Spleen (tissue), 11 donors: Measurements from ENCODE around the gene ZNF552. TPM values are rescaled to one million over a fixed set of nuclear protein-coding genes. Genes with fewer than 3 reads are reported as not detected.

Experiments
- DNase-seq: peaks from one replicate; pipeline ENCODE4 v3.0.0-alpha.2; 2020
- H3K27ac ChIP-seq, 8 donors: fragments of 200-600 bp; sonication (generic) in 7 of 8; 1 replicate in 4 of 8; 2 replicates in 4 of 8; pipeline versions ENCODE4 v1.5.0 to v1.8.0; 2016 to 2021; ENCODE audit warnings: inconsistent platforms in 4 of 8, mild to moderate bottlenecking in 4 of 8, moderate library complexity in 1 of 8
- H3K27me3 ChIP-seq, 7 donors: fragments of 200-600 bp; sonication (generic) in 6 of 7; replicated peaks in 1 of 7; 1 replicate in 4 of 7; 2 replicates in 3 of 7; pipeline versions ENCODE4 v1.5.0 to v1.8.0; 2016 to 2021; ENCODE audit warnings: inconsistent platforms in 3 of 7, mild to moderate bottlenecking in 1 of 7
- H3K36me3 ChIP-seq, 6 donors: fragments of 200-600 bp; sonication (generic) in 5 of 6; 1 replicate in 4 of 6; 2 replicates in 2 of 6; pipeline versions ENCODE4 v1.5.0 to v1.8.0; 2016 to 2021; ENCODE audit warnings: inconsistent platforms in 2 of 6
- H3K4me1 ChIP-seq, 6 donors: fragments of 200-600 bp; sonication (generic) in 5 of 6; 1 replicate in 3 of 6; 2 replicates in 3 of 6; pipeline versions ENCODE4 v1.5.0 to v1.8.0; 2016 to 2021; ENCODE audit warnings: inconsistent platforms in 3 of 6
- H3K4me3 ChIP-seq, 8 donors: fragments of 200-600 bp; sonication (generic) in 7 of 8; 1 replicate in 4 of 8; 2 replicates in 4 of 8; pipeline versions ENCODE4 v1.5.0 to v1.8.0; 2016 to 2021; ENCODE audit warnings: inconsistent platforms in 4 of 8, mild to moderate bottlenecking in 4 of 8, moderate library complexity in 2 of 8
- H3K9me3 ChIP-seq, 8 donors: fragments of 200-600 bp; sonication (generic) in 7 of 8; 1 replicate in 4 of 8; 2 replicates in 4 of 8; pipeline versions ENCODE4 v1.5.0 to v1.8.0; 2016 to 2021; ENCODE audit warnings: inconsistent platforms in 4 of 8
- POLR2A ChIP-seq, 3 donors: fragments of 450-650 bp; IDR thresholded peaks; one replicate each; pipeline ENCODE4 v1.5.1; 2017; ENCODE audit warnings: antibody characterized with exemption in 3 of 3, mild to moderate bottlenecking in 1 of 3
- POLR2AphosphoS5 ChIP-seq, 3 donors: sonication (generic); formaldehyde crosslinking; IDR thresholded peaks; one replicate each; pipeline ENCODE4 v1.5.1; 2017; ENCODE audit warnings: antibody characterized with exemption in 3 of 3
- WGBS, 5 donors: extraction: QIAGEN DNeasy Blood & Tissue Kit in 3 of 5; methylation state at CpG; one replicate each; pipeline versions ENCODE4 v1.1.5 to v1.1.7; 2013 to 2018; 5-methylcytosine and 5-hydroxymethylcytosine counted together
- intact Hi-C: fragments of 100-400 bp; cut with DNase I; formaldehyde crosslinking; loops from one replicate; pipeline ENCODE4 v1.15.0; 2023; ENCODE audit warnings: low total_unique reads
- polyA plus RNA-seq, 3 donors: library from polyadenylated mRNA; stranded (reverse); fragments of 200-250 nt; gene quantifications; one replicate each; pipeline ENCODE4 v1.2.1, GENCODE V29; 2013
- total RNA-seq, 7 donors: library from RNA; depleted of rRNA in 3 of 7; stranded (reverse); fragments of >200 nt in 3 of 7; fragmentation: NEBNext Ultra II Directional in 4 of 7; extraction: Animal tissue kit (Norgen Biotek cat#: 25700) in 4 of 7; gene quantifications; one replicate each; pipeline versions ENCODE4 v1.1.0 to v1.2.1, GENCODE V29; 2016 to 2021
- TF ChIP-seq, protein P1 (sequence below), 11 experiments: fragments of 200-600 bp in 7 of 11; fragments of 450-650 bp in 4 of 11; sonication (generic) in 4 of 11; IDR thresholded peaks in 8 of 11; conservative IDR thresholded peaks in 3 of 11; 1 replicate in 7 of 11; 2 replicates in 4 of 11; pipeline versions ENCODE4 v1.4.0 to v1.8.0; 2016 to 2021; ENCODE audit warnings: antibody characterized with exemption in 11 of 11, inconsistent platforms in 4 of 11, mild to moderate bottlenecking in 1 of 11
- donor health status: healthy with polysubstance abuse.
- donor health status: DM: no; HTN: no; CAD: no; lungs with moderate emphysema.
- donor health status: DM: no; HTN: no; CAD: no.
- donor health status: Bipolar disorder and iron deficiency.
- donor health status: healthy.
- donor health status: DM: no; HTN: no; CAD: no.
- donor health status: DM: yes; HTN: yes; CAD: no.

Gene ZNF552
- total and polyA plus RNA-seq, 10 donors, result 2.9 to 20.8 (median 9.4) TPM

DNA sequence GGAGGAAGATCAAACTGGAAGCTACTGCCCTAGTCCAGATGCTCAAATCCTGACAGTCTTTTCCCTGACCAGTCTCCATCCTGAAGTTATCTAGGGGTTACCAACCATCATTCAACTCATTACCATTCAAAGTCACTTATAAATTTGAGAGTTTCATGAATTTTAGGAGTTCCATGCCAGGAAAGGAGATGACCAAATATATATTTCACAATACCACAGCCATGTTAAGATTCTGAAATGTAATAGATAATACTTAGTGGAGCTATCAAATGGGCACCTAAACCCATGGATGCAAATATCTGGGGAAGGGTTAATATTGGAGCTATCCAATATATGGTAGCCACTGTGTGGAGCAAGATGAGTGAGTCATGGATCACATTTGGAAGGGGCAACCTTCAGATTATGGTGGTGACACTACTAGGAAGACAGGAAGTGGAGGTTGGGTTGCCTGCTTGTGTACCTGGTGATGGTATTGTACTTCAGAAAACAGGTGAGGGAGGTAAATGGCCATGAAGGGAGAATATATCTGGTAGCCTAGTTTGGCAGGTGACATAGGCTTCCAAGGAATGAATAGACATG lies 26.5 kb downstream of the ZNF552 start:
- intact Hi-C loops, result no loop called here
- Histone ChIP-seq H3K36me3 (peaks cover 0 to 87% (median 53%) of the 10 kb centered on the region in 6 donors), H3K27ac (no peak overlapping the region), H3K4me3 (no peak overlapping the region), H3K9me3 (peaks cover 0 to 87% (median 79%) of the 10 kb centered on the region in 8 donors), H3K27me3 (no peaks in the 10 kb centered on the region), H3K4me1 (no peaks in the 10 kb centered on the region)
- DNase-seq, result no peak
- TF ChIP-seq, protein P1, sequence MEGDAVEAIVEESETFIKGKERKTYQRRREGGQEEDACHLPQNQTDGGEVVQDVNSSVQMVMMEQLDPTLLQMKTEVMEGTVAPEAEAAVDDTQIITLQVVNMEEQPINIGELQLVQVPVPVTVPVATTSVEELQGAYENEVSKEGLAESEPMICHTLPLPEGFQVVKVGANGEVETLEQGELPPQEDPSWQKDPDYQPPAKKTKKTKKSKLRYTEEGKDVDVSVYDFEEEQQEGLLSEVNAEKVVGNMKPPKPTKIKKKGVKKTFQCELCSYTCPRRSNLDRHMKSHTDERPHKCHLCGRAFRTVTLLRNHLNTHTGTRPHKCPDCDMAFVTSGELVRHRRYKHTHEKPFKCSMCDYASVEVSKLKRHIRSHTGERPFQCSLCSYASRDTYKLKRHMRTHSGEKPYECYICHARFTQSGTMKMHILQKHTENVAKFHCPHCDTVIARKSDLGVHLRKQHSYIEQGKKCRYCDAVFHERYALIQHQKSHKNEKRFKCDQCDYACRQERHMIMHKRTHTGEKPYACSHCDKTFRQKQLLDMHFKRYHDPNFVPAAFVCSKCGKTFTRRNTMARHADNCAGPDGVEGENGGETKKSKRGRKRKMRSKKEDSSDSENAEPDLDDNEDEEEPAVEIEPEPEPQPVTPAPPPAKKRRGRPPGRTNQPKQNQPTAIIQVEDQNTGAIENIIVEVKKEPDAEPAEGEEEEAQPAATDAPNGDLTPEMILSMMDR (IDR thresholded peaks at IDR 0.05 in 8 of 11, conservative IDR thresholded peaks at IDR 0.05 in 3 of 11), result no peak
- TF ChIP-seq POLR2AphosphoS5 (IDR thresholded peaks at IDR 0.05), result no peak
- TF ChIP-seq POLR2A (IDR thresholded peaks at IDR 0.05), result no peak

DNA sequence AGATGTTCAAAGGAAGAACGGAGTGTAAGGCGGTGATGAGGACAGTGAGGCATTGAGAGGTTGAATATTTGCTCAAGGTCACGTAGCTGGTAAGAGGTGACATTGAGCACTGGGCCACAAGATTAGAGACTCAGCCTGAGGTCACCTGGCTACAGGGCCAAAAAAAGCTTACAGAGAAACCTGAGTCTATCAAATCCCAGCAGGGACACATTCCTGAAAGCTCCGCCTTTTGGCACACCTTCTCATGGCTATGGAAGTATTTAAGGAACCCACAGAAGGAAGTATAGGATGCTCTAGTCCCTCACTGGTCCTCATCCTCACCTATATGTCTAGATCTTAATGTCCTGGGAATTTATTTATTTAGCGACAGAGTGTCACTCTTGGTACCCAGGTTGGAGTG lies 27.8 kb downstream of the ZNF552 start:
- no peak overlapping the region for H3K4me3 ChIP-seq
- intact Hi-C loops, result no loop called here
- 86 to 99% (median 89%) methylated on average over 5 of the region's 5 CpGs for WGBS, 5 donors
- H3K27ac ChIP-seq, result no peak overlapping the region
- H3K4me1 ChIP-seq, result no peaks in the 10 kb centered on the region
- no peak for DNase-seq
- peaks cover 0 to 98% (median 91%) of the 10 kb centered on the region in 8 donors for H3K9me3 ChIP-seq
- H3K36me3 ChIP-seq, result peaks cover 0 to 85% (median 45%) of the 10 kb centered on the region in 6 donors
- TF ChIP-seq POLR2A (IDR thresholded peaks at IDR 0.05) (no peak), POLR2AphosphoS5 (IDR thresholded peaks at IDR 0.05) (no peak)
- TF ChIP-seq, protein P1 (IDR thresholded peaks at IDR 0.05 in 8 of 11, conservative IDR thresholded peaks at IDR 0.05 in 3 of 11), result no peak
- H3K27me3 ChIP-seq, result no peaks in the 10 kb centered on the region

DNA sequence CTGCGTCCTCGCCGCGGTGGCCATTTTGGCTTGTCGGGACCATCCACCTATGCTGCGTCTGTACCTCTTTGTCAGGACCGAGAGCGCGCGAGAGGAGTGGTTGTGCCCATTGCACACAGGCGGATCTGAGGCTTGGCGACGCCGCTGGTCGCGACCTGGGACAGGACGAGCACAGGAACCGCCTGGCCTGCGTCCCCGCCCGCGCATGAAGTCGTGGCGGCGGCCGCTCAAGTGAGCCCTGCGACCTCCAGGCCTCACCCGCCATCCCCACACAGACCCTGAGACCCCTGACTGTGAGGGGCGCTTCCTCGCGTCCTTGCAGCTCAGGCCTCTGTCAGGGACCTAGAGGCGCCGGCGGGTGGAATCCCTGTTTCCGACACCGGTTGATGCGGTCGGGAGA lies 28.4 kb downstream of the ZNF552 start:
- no peak for DNase-seq
- Histone ChIP-seq H3K4me3 (no peak overlapping the region), H3K27me3 (no peaks in the 10 kb centered on the region), H3K4me1 (no peaks in the 10 kb centered on the region), H3K9me3 (peaks cover 0 to 99% (median 93%) of the 10 kb centered on the region in 8 donors), H3K36me3 (peaks cover 0 to 85% (median 44%) of the 10 kb centered on the region in 6 donors), H3K27ac (no peak overlapping the region)
- intact Hi-C loops, result no loop called here
- 94 to 97% (median 96%) methylated on average over 38 of the region's 38 CpGs for WGBS, 5 donors
- TF ChIP-seq POLR2A (IDR thresholded peaks at IDR 0.05), result no peak
- TF ChIP-seq POLR2AphosphoS5 (IDR thresholded peaks at IDR 0.05), result peak; percentile 9 to 72 (median 15)

DNA sequence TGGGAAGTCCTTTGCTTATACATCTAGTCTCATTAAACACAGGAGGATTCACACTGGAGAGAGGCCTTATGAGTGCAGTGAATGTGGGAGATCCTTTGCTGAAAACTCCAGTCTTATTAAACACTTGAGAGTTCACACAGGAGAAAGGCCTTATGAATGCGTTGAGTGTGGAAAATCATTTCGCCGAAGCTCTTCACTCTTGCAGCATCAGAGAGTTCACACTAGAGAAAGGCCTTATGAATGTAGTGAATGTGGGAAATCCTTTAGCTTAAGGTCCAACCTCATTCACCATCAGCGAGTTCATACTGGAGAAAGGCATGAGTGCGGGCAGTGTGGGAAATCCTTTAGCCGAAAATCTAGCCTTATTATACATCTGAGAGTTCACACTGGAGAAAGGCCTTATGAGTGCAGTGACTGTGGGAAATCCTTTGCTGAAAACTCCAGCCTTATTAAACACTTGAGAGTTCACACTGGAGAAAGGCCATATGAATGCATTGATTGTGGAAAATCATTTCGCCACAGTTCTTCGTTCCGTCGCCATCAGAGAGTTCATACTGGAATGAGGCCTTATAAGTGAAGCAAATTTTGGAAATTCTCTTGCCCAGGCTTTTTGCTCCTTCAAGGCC lies 35.4 kb downstream of the ZNF552 start:
- Histone ChIP-seq H3K27me3 (no peaks in the 10 kb centered on the region), H3K36me3 (peaks cover 27 to 97% (median 70%) of the 10 kb centered on the region in 6 donors), H3K9me3 (peaks cover 22 to 100% (median 100%) of the 10 kb centered on the region in 8 donors), H3K4me3 (peak overlapping the region in 1 of 8 donors; percentile 6), H3K4me1 (peaks cover 0 to 22% (median 4%) of the 10 kb centered on the region in 6 donors), H3K27ac (no peak overlapping the region)
- intact Hi-C loops, result no loop called here
- 95 to 99% (median 98%) methylated on average over 10 of the region's 10 CpGs for WGBS, 5 donors
- no peak for TF ChIP-seq POLR2AphosphoS5 (IDR thresholded peaks at IDR 0.05)
- DNase-seq, result no peak

DNA sequence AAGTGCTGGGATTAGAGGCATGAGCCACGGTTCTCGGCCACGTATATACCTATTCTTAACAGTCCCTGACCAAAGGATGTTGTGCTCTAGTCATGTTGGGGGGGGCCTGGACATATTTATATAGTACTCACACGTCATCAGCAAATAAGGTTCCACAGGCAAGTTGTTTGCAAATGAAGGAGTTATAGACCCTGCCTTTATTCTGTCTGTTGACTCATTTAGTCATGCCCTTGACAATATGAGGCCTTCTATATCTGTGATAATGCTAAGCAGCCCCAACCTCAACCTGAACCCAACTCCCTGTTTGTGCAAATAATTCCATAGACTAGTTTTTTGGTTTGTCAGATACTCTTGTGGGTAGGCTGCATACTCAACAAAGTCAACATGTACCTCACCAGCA lies 36.4 kb downstream of the ZNF552 start:
- Histone ChIP-seq H3K27ac (no peak overlapping the region), H3K4me1 (peaks cover 0 to 31% (median 5%) of the 10 kb centered on the region in 6 donors), H3K36me3 (peaks cover 27 to 98% (median 70%) of the 10 kb centered on the region in 6 donors), H3K4me3 (no peak overlapping the region), H3K27me3 (no peaks in the 10 kb centered on the region), H3K9me3 (peaks cover 22 to 100% (median 99%) of the 10 kb centered on the region in 8 donors)
- DNase-seq, result no peak
- TF ChIP-seq POLR2A (IDR thresholded peaks at IDR 0.05), result no peak
- intact Hi-C loops, result no loop called here
- 94 to 100% (median 97%) methylated on average over 4 of the region's 4 CpGs for WGBS, 5 donors
